Trophoblast cell (in vitro differentiated cells and primary cell): Measurements from ENCODE around the gene SCAPER.

Experiments used
- DNase-seq, 2 donors: peaks; one replicate each; pipeline ENCODE4 v3.0.0-alpha.2; 2016
- H2AFZ ChIP-seq: 2 replicates; pipeline ENCODE4 v1.6.1; 2013; ENCODE audit warnings: low read length, moderate library complexity, mild to moderate bottlenecking; ENCODE audit not compliant: insufficient read depth, poor library complexity
- H2AK5ac ChIP-seq: 2 replicates; pipeline ENCODE4 v1.6.1; 2013; ENCODE audit warnings: mild to moderate bottlenecking, low read length
- H2BK120ac ChIP-seq: 2 replicates; pipeline ENCODE4 v1.6.1; 2013; ENCODE audit warnings: low read length, mild to moderate bottlenecking, moderate library complexity; ENCODE audit not compliant: insufficient read depth, poor library complexity
- H2BK12ac ChIP-seq: 2 replicates; pipeline ENCODE4 v1.6.1; 2013; ENCODE audit warnings: mild to moderate bottlenecking, low read length, moderate library complexity
- H2BK5ac ChIP-seq: 2 replicates; pipeline ENCODE4 v1.6.1; 2013; ENCODE audit warnings: low read length, low read depth, moderate library complexity, mild to moderate bottlenecking; ENCODE audit not compliant: poor library complexity
- H3K14ac ChIP-seq: 2 replicates; pipeline ENCODE4 v1.6.1; 2013; ENCODE audit warnings: mild to moderate bottlenecking, low read length
- H3K18ac ChIP-seq: 2 replicates; pipeline ENCODE4 v1.6.1; 2013; ENCODE audit warnings: mild to moderate bottlenecking, low read length
- H3K23ac ChIP-seq: 2 replicates; pipeline ENCODE4 v1.6.1; 2013; ENCODE audit warnings: low read length
- H3K27ac ChIP-seq: 2 replicates; pipeline ENCODE4 v1.5.1; 2013; ENCODE audit warnings: low read depth, mild to moderate bottlenecking, inconsistent platforms, low read length, moderate library complexity
- H3K27me3 ChIP-seq: 2 replicates; pipeline ENCODE4 v1.6.1; 2013; ENCODE audit warnings: inconsistent platforms, mild to moderate bottlenecking, low read length, moderate library complexity; ENCODE audit not compliant: insufficient read depth
- H3K36me3 ChIP-seq, 2 experiments: 1 replicate in 1 of 2; 2 replicates in 1 of 2; pipeline ENCODE4 v1.6.1; 2013; ENCODE audit warnings: low read length in 2 of 2, mild to moderate bottlenecking in 2 of 2, moderate library complexity in 1 of 2; ENCODE audit not compliant: insufficient read depth in 2 of 2, control insufficient read depth in 1 of 2
- H3K4ac ChIP-seq: 2 replicates; pipeline ENCODE4 v1.6.1; 2013; ENCODE audit warnings: low read depth, mild to moderate bottlenecking, low read length, moderate library complexity
- H3K4me1 ChIP-seq, 2 experiments: 1 replicate in 1 of 2; 2 replicates in 1 of 2; pipeline ENCODE4 v1.6.1; 2013; ENCODE audit warnings: low read length in 2 of 2, mild to moderate bottlenecking in 2 of 2, moderate library complexity in 1 of 2; ENCODE audit not compliant: insufficient read depth in 2 of 2, control insufficient read depth in 1 of 2
- H3K4me2 ChIP-seq: 2 replicates; pipeline ENCODE4 v1.6.1; 2013; ENCODE audit warnings: inconsistent platforms, mild to moderate bottlenecking, low read length, moderate library complexity
- H3K4me3 ChIP-seq: 2 replicates; pipeline ENCODE4 v1.5.1; 2013; ENCODE audit warnings: mild to moderate bottlenecking, low read depth, low read length, inconsistent platforms
- H3K79me1 ChIP-seq: one replicate; pipeline ENCODE4 v1.6.1; 2013; ENCODE audit warnings: low read length
- H3K79me2 ChIP-seq: 2 replicates; pipeline ENCODE4 v1.6.1; 2013; ENCODE audit warnings: low read length, mild to moderate bottlenecking; ENCODE audit not compliant: control insufficient read depth, insufficient read depth, poor library complexity
- H3K9ac ChIP-seq: 2 replicates; pipeline ENCODE4 v1.6.1; 2013; ENCODE audit warnings: mild to moderate bottlenecking, low read length
- H3K9me3 ChIP-seq: 2 replicates; pipeline ENCODE4 v1.6.1; 2013; ENCODE audit warnings: low read depth, mild to moderate bottlenecking, control low read depth, inconsistent platforms, low read length; ENCODE audit not compliant: insufficient read depth
- H4K12ac ChIP-seq: 2 replicates; pipeline ENCODE4 v1.6.1; 2013; ENCODE audit warnings: low read depth, mild to moderate bottlenecking, low read length, moderate library complexity
- H4K8ac ChIP-seq: 2 replicates; pipeline ENCODE4 v1.6.1; 2013; ENCODE audit warnings: low read depth, mild to moderate bottlenecking, low read length, moderate library complexity
- H4K91ac ChIP-seq: one replicate; pipeline ENCODE4 v1.6.1; 2013; ENCODE audit warnings: low read depth, mild to moderate bottlenecking, low read length, moderate library complexity
- WGBS: extraction: QIAGEN DNeasy Blood & Tissue Kit; methylation state at CpG from one replicate; pipeline ENCODE4 v1.1.7; 2013; ENCODE audit warnings: missing lambda C conversion rate; ENCODE audit not compliant: insufficient read length, insufficient coverage; ENCODE audit errors: extremely low coverage; 5-methylcytosine and 5-hydroxymethylcytosine counted together

SCAPER gene

GRCh38 chr15:76349301-76350070 lies 555.7 kb downstream of the SCAPER start:
- H2BK12ac ChIP-seq: no peak overlapping the region
- H3K9me3 ChIP-seq: no peaks in the 10 kb centered on the region
- H4K91ac ChIP-seq: no peak overlapping the region
- WGBS: no CpG with 5 or more reads among the region's 1 CpG
- H3K23ac ChIP-seq: no peak overlapping the region
- H2AFZ ChIP-seq: no peak overlapping the region
- H3K27me3 ChIP-seq: peaks cover 29% of the 10 kb centered on the region
- no peak overlapping the region for H3K4me3 ChIP-seq
- no peak overlapping the region for H3K27ac ChIP-seq
- no peak overlapping the region for H3K18ac ChIP-seq
- peaks cover 10 to 14% of the 10 kb centered on the region in 2 experiments for H3K4me1 ChIP-seq
- H3K4ac ChIP-seq: no peak overlapping the region
- H3K14ac ChIP-seq: no peak overlapping the region
- H2AK5ac ChIP-seq: no peak overlapping the region
- no peak overlapping the region for H3K4me2 ChIP-seq
- no peaks in the 10 kb centered on the region for H3K36me3 ChIP-seq
- H2BK120ac ChIP-seq: no peak overlapping the region
- H4K8ac ChIP-seq: no peak overlapping the region
- no peaks in the 10 kb centered on the region for H3K79me1 ChIP-seq
- H3K9ac ChIP-seq: no peak overlapping the region
- H4K12ac ChIP-seq: no peak overlapping the region
- no peak for DNase-seq
- H2BK5ac ChIP-seq: no peak overlapping the region
- H3K79me2 ChIP-seq: no peaks in the 10 kb centered on the region

GRCh38 chr15:76347482-76348055 lies 557.6 kb downstream of the SCAPER start:
- Histone ChIP-seq H3K4me3 (no peak overlapping the region), H3K23ac (no peak overlapping the region), H3K27me3 (peaks cover 41% of the 10 kb centered on the region)

GRCh38 chr15:76346669-76347481 lies 558.3 kb downstream of the SCAPER start:
- Histone ChIP-seq H3K18ac (no peak overlapping the region), H3K9me3 (peaks cover 4% of the 10 kb centered on the region), H2AFZ (peak overlapping the region; percentile 69), H2AK5ac (no peak overlapping the region), H3K4me1 (peaks cover 19% of the 10 kb centered on the region in 2 experiments), H3K27me3 (peaks cover 48% of the 10 kb centered on the region), H3K36me3 (no peaks in the 10 kb centered on the region), H2BK5ac (no peak overlapping the region), H3K4ac (no peak overlapping the region), H2BK12ac (no peak overlapping the region), H4K12ac (no peak overlapping the region), H4K91ac (no peak overlapping the region), H3K27ac (no peak overlapping the region), H3K79me1 (no peaks in the 10 kb centered on the region), H3K79me2 (no peaks in the 10 kb centered on the region), H3K9ac (no peak overlapping the region), H3K14ac (peak overlapping the region; percentile 2), H3K4me3 (peak overlapping the region; percentile 63), H3K23ac (no peak overlapping the region), H2BK120ac (no peak overlapping the region), H3K4me2 (peak overlapping the region; percentile 92), H4K8ac (no peak overlapping the region)
- peak; percentile 48 to 62 for DNase-seq
- WGBS: no CpG with 5 or more reads among the region's 74 CpGs

More at GRCh38 chr15:76347482-76348055, 557.6 kb downstream of the SCAPER start:
- no peaks in the 10 kb centered on the region for H3K79me1 ChIP-seq
- no peak overlapping the region for H2BK5ac ChIP-seq
- WGBS: no CpG with 5 or more reads among the region's 13 CpGs
- peak in 1 of 2 donors; percentile 60 for DNase-seq
- H2BK120ac ChIP-seq: no peak overlapping the region
- no peak overlapping the region for H4K12ac ChIP-seq
- peaks cover 16 to 18% of the 10 kb centered on the region in 2 experiments for H3K4me1 ChIP-seq
- no peak overlapping the region for H3K18ac ChIP-seq
- no peak overlapping the region for H2BK12ac ChIP-seq
- H3K4ac ChIP-seq: no peak overlapping the region
- no peak overlapping the region for H2AK5ac ChIP-seq
- H3K14ac ChIP-seq: no peak overlapping the region
- H4K8ac ChIP-seq: no peak overlapping the region
- no peaks in the 10 kb centered on the region for H3K36me3 ChIP-seq
- H3K9ac ChIP-seq: no peak overlapping the region
- no peaks in the 10 kb centered on the region for H3K79me2 ChIP-seq
- no peak overlapping the region for H4K91ac ChIP-seq
- H3K9me3 ChIP-seq: peaks cover 1% of the 10 kb centered on the region
- H2AFZ ChIP-seq: no peak overlapping the region
- peak overlapping the region; percentile 92 for H3K4me2 ChIP-seq
- H3K27ac ChIP-seq: no peak overlapping the region

- H3K79me1 ChIP-seq: no peaks in the 10 kb centered on the region
- no CpG with 5 or more reads among the region's 65 CpGs for WGBS
Observed at GRCh38 chr15:76345880-76346668, 559.1 kb downstream of the SCAPER start.

More at GRCh38 chr15:76345880-76346668, 559.1 kb downstream of the SCAPER start:
- Histone ChIP-seq H3K4ac (no peak overlapping the region), H2AFZ (peak overlapping the region; percentile 69), H3K27me3 (peaks cover 56% of the 10 kb centered on the region), H3K79me2 (no peaks in the 10 kb centered on the region), H2BK120ac (no peak overlapping the region), H3K9me3 (peaks cover 4% of the 10 kb centered on the region), H4K8ac (no peak overlapping the region), H3K27ac (no peak overlapping the region), H3K14ac (peak overlapping the region; percentile 2), H2BK12ac (peak overlapping the region; percentile 38), H3K4me1 (peaks cover 23% of the 10 kb centered on the region in 2 experiments), H3K18ac (no peak overlapping the region), H3K4me3 (peak overlapping the region; percentile 25), H2BK5ac (no peak overlapping the region), H3K9ac (no peak overlapping the region), H4K91ac (no peak overlapping the region), H2AK5ac (no peak overlapping the region), H4K12ac (no peak overlapping the region), H3K36me3 (no peaks in the 10 kb centered on the region), H3K23ac (no peak overlapping the region), H3K4me2 (peak overlapping the region; percentile 92)
- DNase-seq: peak in 1 of 2 donors; percentile 35
